Measurements from ENCODE around the gene SSH2.

DNA sequence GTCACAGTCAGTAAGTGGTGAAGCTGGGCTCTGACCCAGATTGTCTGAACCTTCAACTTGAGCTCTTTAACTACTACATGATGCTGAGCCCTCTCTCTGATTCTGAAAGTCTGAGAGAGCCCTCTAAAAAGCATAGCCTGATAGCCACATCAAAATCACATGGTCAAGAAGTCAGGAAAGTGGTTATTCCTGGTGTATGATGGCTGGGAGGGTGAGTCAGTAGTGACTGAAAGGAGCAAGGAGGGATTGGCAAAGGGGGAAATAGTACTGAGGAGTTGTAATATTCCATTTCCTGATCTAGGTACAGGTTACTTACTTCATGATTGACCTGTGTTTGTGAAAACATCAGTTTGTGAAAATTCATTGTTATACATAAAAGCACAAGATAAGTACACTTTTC lies 89.1 kb downstream of the SSH2 start:
- TF ChIP-seq, protein P1, sequence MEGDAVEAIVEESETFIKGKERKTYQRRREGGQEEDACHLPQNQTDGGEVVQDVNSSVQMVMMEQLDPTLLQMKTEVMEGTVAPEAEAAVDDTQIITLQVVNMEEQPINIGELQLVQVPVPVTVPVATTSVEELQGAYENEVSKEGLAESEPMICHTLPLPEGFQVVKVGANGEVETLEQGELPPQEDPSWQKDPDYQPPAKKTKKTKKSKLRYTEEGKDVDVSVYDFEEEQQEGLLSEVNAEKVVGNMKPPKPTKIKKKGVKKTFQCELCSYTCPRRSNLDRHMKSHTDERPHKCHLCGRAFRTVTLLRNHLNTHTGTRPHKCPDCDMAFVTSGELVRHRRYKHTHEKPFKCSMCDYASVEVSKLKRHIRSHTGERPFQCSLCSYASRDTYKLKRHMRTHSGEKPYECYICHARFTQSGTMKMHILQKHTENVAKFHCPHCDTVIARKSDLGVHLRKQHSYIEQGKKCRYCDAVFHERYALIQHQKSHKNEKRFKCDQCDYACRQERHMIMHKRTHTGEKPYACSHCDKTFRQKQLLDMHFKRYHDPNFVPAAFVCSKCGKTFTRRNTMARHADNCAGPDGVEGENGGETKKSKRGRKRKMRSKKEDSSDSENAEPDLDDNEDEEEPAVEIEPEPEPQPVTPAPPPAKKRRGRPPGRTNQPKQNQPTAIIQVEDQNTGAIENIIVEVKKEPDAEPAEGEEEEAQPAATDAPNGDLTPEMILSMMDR (conservative IDR thresholded peaks at IDR 0.05; ENCODE audit: low read length): no peak
- TF ChIP-seq EZH2phosphoT487 (IDR thresholded peaks at IDR 0.05; ENCODE audit: borderline replicate concordance, low read depth, low read length): no peak

Measured in OCI-LY7 (cell line).